GM19328 (cell line): ENCODE results near the gene CRACDL.

Source experiments
- ATAC-seq: cut with Tn5 transposase; IDR thresholded peaks from one replicate; pipeline ENCODE4 v1.9.1; 2021; ENCODE audit warnings: mild to moderate bottlenecking, moderate library complexity; ENCODE audit not compliant: unreplicated experiment

CRACDL gene

GRCh38 chr2:98827625-98828368 is 108.2 kb downstream of the CRACDL start:
- ATAC-seq: no peak

- ATAC-seq: no peak
Observed at GRCh38 chr2:98826856-98827255, 109.2 kb downstream of the CRACDL start.

- no peak for ATAC-seq
Observed at GRCh38 chr2:98825858-98826257, 110.2 kb downstream of the CRACDL start.

DNA sequence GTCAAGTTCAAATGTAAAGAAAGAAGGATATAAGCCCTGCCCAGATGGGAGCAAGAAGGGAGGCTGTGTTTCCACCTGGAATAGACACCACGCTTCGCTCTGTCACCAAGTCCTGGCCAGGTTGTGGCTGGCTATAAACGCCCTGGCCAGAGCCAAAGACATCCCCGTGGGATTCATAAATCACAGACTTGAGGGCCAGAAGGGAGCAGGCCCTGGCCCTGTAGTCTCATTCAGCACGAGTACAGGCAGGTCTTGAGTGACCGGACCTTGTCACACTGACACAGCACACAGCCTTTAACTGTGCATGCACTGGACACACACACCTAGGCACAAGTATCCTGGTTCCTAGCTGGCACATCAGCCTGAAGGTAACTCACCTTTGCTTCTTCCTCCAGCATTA is 110.6 kb downstream of the CRACDL start:
- no peak for ATAC-seq

GRCh38 chr2:98825020-98825350 is 111.0 kb downstream of the CRACDL start:
- no peak for ATAC-seq

- no peak for ATAC-seq
Observed at GRCh38 chr2:98824256-98825019, 111.6 kb downstream of the CRACDL start.

DNA sequence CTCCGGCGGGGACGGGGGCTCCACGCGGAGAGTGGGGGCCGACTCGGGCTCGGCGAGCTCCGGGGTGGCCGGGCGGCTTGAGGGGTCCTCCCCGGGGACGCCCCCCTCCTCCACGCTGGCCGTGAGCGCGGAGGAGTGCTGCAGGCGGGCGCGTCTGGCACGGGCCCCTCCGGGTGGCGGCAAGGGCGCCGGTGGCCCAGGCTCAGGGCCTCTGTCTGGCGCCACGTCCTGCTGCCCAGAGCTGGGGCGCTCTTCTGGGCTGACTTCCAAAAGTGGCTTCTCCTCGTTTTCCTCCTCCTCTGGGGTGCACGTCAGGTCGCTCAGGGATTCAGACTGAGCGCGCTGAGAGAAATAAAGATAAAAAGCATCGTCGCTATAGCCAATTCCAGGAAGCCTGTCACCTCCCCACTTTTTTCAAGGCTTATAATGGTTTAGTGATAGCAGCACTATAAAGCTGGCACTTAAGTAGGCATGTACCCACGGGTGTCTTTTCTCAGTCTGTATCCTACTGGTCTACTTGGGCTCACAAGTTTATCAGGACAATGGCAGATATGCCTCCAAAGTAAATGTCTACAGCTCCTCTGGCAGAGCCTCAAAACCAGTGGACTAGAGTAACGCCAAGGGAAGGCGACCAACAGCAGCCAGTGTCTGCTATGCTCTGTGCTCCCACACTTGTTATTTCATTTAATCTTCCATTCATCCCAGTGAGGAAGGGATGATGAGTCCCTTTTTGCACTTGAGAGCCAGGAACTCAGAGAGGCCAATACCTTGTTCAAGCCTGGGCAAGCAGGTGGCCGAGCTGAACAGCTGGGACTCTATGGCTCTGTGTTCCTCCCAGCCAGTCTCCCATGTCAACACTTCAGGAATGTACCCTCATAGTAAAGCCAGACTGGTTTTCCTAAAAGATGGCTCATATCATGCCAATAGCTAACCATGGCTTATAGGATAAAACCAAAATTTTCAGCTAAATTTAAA is 112.5 kb downstream of the CRACDL start:
- ATAC-seq: no peak

DNA sequence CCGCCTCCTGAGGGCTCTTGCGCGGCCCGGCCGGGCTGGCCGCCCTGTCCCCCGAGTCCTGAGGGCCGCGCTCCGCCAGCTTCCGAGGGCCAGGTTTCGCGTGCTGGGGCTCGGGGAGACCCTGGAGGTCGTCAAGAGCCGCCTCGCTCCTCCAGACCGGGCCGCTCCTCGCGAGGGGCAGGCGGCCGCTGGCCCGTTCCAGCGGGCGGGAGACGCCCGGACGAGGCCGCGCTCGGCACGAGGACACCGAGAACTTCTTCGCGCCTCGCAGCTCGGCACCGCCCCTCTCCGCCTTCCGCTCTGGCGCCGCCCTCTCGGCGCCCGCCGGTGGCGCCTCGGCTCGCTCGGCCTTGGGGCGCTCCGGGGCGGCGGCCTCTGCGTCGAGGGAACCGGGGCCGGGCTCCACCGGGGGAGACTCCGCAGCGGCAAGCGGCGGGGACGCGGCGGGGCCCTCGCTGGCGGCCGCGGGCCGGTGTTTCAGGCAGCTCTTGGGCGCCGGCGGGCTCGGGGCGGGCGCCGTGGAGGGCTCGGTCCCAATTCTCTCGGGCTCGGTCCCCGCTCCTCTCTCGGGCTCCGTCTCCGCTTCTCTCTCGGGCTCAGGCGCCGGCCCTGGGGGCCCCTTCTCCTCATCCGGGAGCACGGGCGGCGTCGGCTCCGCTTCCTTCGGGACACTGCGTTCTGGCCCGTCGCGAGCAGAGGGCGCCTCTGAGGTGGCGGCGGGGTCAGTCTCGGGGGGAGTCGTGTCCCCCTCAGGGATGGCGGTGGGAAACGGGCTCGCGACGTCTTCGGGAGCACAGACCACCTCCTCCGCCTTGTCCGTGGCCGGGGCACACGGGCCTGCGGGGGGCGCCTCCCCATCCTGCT is 113.5 kb downstream of the CRACDL start:
- no peak for ATAC-seq

GRCh38 chr2:98821629-98822135 is 114.3 kb downstream of the CRACDL start:
- ATAC-seq: no peak

- ATAC-seq: no peak
Observed at GRCh38 chr2:98819231-98819766, 116.7 kb downstream of the CRACDL start.

DNA sequence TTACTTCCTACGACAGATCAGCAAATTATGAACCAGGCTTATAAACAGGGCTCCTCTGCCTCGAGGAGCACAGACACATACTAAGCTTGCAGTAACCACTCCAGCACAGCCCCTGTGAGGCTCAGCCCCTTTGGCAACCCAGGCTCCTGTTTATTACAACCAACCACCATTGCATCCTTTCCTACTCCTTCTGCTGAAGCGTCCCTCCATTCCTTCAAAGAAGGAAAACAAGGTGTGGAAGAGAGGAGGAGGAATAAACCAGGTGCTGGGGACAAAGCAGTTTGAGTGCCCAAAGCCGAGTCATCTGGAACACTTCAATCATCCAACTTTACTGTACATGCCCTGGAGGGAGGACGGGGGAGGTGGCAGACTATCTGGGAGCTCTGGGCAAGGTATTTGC is 117.9 kb downstream of the CRACDL start:
- no peak for ATAC-seq

DNA sequence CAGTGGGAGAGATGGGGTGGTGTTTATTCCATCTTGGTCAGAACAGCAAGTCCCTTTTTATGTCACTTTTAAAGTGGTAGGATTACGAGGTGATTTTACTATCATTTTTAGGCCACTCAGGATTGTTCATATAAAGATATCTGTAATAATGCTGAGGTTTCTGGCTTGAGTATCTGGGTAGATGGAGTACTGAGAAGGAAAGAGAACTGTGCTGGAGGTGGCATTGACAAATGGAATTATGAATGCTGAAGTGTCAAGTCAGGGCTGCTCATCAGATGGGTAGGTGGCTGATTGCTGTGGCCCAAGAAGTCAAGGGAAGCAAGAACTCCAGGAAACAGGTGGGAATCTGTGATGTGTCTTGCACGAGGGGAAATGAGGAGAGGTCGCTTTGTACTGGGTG is 119.7 kb downstream of the CRACDL start:
- no peak for ATAC-seq

GRCh38 chr2:98815795-98816194 is 120.2 kb downstream of the CRACDL start:
- ATAC-seq: no peak

- ATAC-seq: no peak
Observed at GRCh38 chr2:98811766-98812165, 124.3 kb downstream of the CRACDL start.

- no peak for ATAC-seq
Observed at GRCh38 chr2:98810588-98810928, 125.5 kb downstream of the CRACDL start.

DNA sequence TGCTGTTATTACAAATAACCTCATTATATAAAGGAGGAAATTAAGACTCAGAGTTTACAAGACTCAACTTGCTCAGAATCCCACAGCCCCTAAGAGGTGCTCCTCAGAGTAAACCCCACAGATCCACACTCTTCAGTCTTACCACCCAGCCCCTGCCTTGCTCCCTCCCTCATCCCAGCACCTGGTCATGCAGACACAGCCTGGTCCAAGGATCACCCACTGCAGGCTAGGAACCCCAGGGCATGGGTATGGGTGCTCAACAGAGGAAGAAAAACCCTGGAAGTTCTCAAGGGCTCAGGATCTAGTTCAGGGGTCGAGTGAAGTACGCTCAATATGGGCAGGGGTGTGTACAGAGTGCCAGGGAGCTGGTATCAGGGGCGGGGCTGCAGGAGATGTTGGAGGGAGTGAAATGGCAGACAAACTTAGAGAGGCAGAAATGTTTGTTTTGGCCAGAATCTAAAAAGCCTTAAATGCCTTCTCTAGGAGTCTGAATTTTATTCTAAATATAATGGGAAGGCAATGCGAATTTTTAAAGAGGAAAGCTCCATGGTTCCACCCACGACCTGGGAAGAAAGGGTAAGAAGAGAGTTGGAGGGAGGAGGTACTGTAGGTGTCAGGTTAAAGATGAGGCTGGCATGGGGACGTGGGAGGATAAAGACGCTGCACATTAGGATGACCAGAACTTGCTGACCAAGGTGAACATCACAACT is 126.0 kb downstream of the CRACDL start:
- no peak for ATAC-seq

DNA sequence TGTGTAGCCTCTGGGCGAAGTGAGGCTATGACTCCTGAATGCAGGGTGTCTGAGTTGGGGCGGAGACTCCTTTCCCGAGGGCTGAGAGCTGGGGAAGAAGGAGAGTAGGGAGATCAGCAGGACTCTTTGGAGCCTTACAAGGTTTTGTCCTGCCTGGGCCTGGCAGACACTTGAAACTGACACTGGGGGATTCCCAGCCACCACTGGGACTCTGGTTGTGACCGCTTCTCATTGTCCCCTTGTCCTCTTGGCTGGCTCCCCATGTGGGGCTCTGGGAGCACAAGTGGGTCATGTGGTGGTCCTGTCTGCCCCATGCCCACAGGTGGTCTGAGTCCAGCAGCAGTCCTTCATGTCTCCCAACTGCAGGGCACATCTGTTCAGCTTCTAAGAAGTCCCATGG is 126.9 kb downstream of the CRACDL start:
- ATAC-seq: no peak

GRCh38 chr2:98808546-98808945 is 127.5 kb downstream of the CRACDL start:
- ATAC-seq: no peak

- ATAC-seq: no peak
Observed at GRCh38 chr2:98807929-98808328, 128.1 kb downstream of the CRACDL start.
